ENCODE data around the gene CHST7.

DNA sequence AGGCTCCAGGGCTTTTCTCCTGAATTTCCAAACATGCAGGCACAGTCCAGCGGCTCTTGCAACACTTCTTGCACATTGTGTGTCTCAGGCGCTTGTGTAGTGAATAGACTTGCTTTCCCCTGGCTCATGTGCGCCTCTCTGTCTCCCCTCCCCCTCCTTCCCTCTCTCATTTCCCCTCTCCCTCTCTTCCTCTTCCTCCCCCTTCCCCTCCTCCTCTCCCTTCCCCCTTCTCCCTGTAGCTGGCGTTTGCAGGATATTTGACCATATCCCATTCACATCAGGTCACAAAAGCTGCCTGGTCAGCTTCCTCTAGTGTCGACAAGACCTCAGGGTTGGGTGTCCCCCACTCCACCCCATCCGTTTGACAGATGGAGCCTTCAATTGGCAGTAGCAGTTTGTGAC lies 2.4 kb downstream of the CHST7 start:
- TF ChIP-seq POLR2A (IDR thresholded peaks at IDR 0.05; ENCODE audit: borderline replicate concordance, extremely low read depth, insufficient read depth, insufficient read length) = no peak
- TF ChIP-seq, protein P1, sequence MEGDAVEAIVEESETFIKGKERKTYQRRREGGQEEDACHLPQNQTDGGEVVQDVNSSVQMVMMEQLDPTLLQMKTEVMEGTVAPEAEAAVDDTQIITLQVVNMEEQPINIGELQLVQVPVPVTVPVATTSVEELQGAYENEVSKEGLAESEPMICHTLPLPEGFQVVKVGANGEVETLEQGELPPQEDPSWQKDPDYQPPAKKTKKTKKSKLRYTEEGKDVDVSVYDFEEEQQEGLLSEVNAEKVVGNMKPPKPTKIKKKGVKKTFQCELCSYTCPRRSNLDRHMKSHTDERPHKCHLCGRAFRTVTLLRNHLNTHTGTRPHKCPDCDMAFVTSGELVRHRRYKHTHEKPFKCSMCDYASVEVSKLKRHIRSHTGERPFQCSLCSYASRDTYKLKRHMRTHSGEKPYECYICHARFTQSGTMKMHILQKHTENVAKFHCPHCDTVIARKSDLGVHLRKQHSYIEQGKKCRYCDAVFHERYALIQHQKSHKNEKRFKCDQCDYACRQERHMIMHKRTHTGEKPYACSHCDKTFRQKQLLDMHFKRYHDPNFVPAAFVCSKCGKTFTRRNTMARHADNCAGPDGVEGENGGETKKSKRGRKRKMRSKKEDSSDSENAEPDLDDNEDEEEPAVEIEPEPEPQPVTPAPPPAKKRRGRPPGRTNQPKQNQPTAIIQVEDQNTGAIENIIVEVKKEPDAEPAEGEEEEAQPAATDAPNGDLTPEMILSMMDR (IDR thresholded peaks at IDR 0.05 in 2 of 3, conservative IDR thresholded peaks at IDR 0.05 in 1 of 3; ENCODE audit: borderline replicate concordance in 1 of 3, insufficient read depth in 1 of 3, low read depth in 2 of 3, low read length in 2 of 3) = no peak
- no peak for TF ChIP-seq CEBPB (IDR thresholded peaks at IDR 0.05; ENCODE audit: low read depth)
- TF ChIP-seq, protein P2, sequence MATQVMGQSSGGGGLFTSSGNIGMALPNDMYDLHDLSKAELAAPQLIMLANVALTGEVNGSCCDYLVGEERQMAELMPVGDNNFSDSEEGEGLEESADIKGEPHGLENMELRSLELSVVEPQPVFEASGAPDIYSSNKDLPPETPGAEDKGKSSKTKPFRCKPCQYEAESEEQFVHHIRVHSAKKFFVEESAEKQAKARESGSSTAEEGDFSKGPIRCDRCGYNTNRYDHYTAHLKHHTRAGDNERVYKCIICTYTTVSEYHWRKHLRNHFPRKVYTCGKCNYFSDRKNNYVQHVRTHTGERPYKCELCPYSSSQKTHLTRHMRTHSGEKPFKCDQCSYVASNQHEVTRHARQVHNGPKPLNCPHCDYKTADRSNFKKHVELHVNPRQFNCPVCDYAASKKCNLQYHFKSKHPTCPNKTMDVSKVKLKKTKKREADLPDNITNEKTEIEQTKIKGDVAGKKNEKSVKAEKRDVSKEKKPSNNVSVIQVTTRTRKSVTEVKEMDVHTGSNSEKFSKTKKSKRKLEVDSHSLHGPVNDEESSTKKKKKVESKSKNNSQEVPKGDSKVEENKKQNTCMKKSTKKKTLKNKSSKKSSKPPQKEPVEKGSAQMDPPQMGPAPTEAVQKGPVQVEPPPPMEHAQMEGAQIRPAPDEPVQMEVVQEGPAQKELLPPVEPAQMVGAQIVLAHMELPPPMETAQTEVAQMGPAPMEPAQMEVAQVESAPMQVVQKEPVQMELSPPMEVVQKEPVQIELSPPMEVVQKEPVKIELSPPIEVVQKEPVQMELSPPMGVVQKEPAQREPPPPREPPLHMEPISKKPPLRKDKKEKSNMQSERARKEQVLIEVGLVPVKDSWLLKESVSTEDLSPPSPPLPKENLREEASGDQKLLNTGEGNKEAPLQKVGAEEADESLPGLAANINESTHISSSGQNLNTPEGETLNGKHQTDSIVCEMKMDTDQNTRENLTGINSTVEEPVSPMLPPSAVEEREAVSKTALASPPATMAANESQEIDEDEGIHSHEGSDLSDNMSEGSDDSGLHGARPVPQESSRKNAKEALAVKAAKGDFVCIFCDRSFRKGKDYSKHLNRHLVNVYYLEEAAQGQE (IDR thresholded peaks at IDR 0.05; ENCODE audit: low read depth) = no peak
- TF ChIP-seq ATF3 (IDR thresholded peaks at IDR 0.05) = no peak
- no peak for TF ChIP-seq EZH2phosphoT487 (IDR thresholded peaks at IDR 0.05; ENCODE audit: borderline replicate concordance)
- TF ChIP-seq, protein P3, sequence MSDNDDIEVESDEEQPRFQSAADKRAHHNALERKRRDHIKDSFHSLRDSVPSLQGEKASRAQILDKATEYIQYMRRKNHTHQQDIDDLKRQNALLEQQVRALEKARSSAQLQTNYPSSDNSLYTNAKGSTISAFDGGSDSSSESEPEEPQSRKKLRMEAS (IDR thresholded peaks at IDR 0.05) = no peak
- no peak for TF ChIP-seq EGR1 (IDR thresholded peaks at IDR 0.05; ENCODE audit: low read depth)
- TF ChIP-seq YY1 (IDR thresholded peaks at IDR 0.05; ENCODE audit: extremely low read depth, insufficient replicate concordance, low read depth, low read length) = no peak

Data from HCT116 (cell line).